Endodermal cell (in vitro differentiated cells): Measurements from ENCODE around the gene CRACDL. TPM values are rescaled to one million over a fixed set of nuclear protein-coding genes. Genes with fewer than 3 reads are reported as not detected.
A peak's percentile ranks its signal among the peaks of the same experiment; 100 is the strongest.

Source experiments
- DNase-seq: peaks from one replicate; pipeline ENCODE4 v3.0.0-alpha.2; 2017
- H3K27ac ChIP-seq: 2 replicates; pipeline ENCODE4 v1.5.1; 2013; ENCODE audit warnings: mild to moderate bottlenecking, low read depth, low read length, moderate library complexity
- H3K27me3 ChIP-seq: 2 replicates; pipeline ENCODE4 v1.6.1; 2013; ENCODE audit warnings: mild to moderate bottlenecking, low read length, moderate library complexity; ENCODE audit not compliant: insufficient read depth, control insufficient read depth, poor library complexity, severe bottlenecking
- H3K36me3 ChIP-seq: 2 replicates; pipeline ENCODE4 v1.7.0; 2013; ENCODE audit warnings: mild to moderate bottlenecking, low read length, moderate library complexity; ENCODE audit not compliant: control insufficient read depth, insufficient read depth
- H3K4me1 ChIP-seq: one replicate; pipeline ENCODE4 v1.7.0; 2013; ENCODE audit warnings: low read length; ENCODE audit not compliant: control insufficient read depth, insufficient read depth
- H3K4me3 ChIP-seq: 2 replicates; pipeline ENCODE4 v1.5.1; 2013; ENCODE audit warnings: mild to moderate bottlenecking, low read length, moderate library complexity
- H3K9ac ChIP-seq: 2 replicates; pipeline ENCODE4 v1.6.1; 2013; ENCODE audit warnings: mild to moderate bottlenecking, low read length, moderate library complexity; ENCODE audit not compliant: poor library complexity, severe bottlenecking; ENCODE audit errors: extremely low read depth
- H3K9me3 ChIP-seq: 2 replicates; pipeline ENCODE4 v1.6.1; 2013; ENCODE audit warnings: mild to moderate bottlenecking, low read length, moderate library complexity; ENCODE audit not compliant: control insufficient read depth
- H3K27ac Mint-ChIP-seq: 2 replicates; pipeline ENCODE4 v1.8.0; 2020; ENCODE audit warnings: mixed read lengths
- H3K27me3 Mint-ChIP-seq: 2 replicates; pipeline ENCODE4 v1.8.0; 2021; ENCODE audit warnings: mild to moderate bottlenecking, mixed read lengths; ENCODE audit not compliant: insufficient read depth
- H3K36me3 Mint-ChIP-seq: 2 replicates; pipeline ENCODE4 v1.8.0; 2020; ENCODE audit warnings: low read depth, mixed read lengths
- H3K4me1 Mint-ChIP-seq: 2 replicates; pipeline ENCODE4 v1.8.0; 2020; ENCODE audit warnings: mixed read lengths
- H3K4me3 Mint-ChIP-seq: 2 replicates; pipeline ENCODE4 v1.8.0; 2020; ENCODE audit warnings: mild to moderate bottlenecking, moderate library complexity, mixed read lengths
- H3K9me3 Mint-ChIP-seq: 2 replicates; pipeline ENCODE4 v1.8.0; 2020; ENCODE audit warnings: mild to moderate bottlenecking, mixed read lengths
- CTCF ChIP-seq: fragments of 200-600 bp; sonication (generic); conservative IDR thresholded peaks from 2 replicates; pipeline ENCODE4 v1.5.0; 2021; ENCODE audit warnings: antibody characterized with exemption, mild to moderate bottlenecking
- WGBS, 2 experiments: methylation state at CpG; one replicate each; pipeline versions ENCODE4 v1.1.5 to v1.1.7; 2013; ENCODE audit warnings: missing lambda C conversion rate in 2 of 2, mixed read lengths in 1 of 2; ENCODE audit not compliant: insufficient coverage in 1 of 2, insufficient read length in 1 of 2; 5-methylcytosine and 5-hydroxymethylcytosine counted together
- total RNA-seq, 2 donors: library from RNA; stranded (reverse); fragmentation: NEBNext Ultra II Directional in 1 of 2; extraction: Animal tissue kit (Norgen Biotek cat#: 25700) in 1 of 2; gene quantifications; 2 replicates in 1 of 2; 3 replicates in 1 of 2; pipeline ENCODE4 v1.2.1, GENCODE V29; 2021

CRACDL gene
- total RNA-seq, 2 donors from 2014 or later: 0.26 to 0.31 TPM

DNA sequence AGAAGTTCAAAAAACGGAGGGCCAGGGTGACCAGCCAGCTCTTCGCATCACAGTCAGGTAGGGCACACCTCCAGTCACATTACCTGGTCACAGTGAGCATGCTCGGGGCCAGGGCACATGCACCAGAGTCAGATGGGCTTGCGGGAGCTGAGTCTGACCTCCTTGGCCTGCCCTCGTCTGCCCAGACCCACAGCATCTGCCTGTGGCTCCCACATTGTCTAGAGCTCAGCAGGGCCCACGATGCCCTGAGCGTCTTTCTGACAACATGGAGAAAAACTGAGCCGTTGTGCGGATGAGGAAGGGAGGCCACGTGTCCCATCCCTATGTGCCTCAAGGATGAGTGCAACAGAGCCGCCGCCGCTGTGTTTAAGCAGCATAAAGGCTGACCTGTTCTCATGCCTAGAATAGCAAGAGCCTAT is 37.6 kb downstream of the CRACDL start:
- Mint-ChIP-seq H3K9me3 (no peaks in the 10 kb centered on the region), H3K36me3 (no peaks in the 10 kb centered on the region), H3K27me3 (no peaks in the 10 kb centered on the region), H3K4me3 (no peak overlapping the region), H3K27ac (no peak overlapping the region), H3K4me1 (no peaks in the 10 kb centered on the region)
- Histone ChIP-seq H3K9ac (no peak overlapping the region), H3K9me3 (no peaks in the 10 kb centered on the region), H3K4me3 (no peak overlapping the region), H3K27ac (no peak overlapping the region), H3K27me3 (no peaks in the 10 kb centered on the region), H3K4me1 (no peaks in the 10 kb centered on the region), H3K36me3 (no peaks in the 10 kb centered on the region)
- TF ChIP-seq CTCF: no peak
- 94% methylated on average over 11 to 13 of the region's 13 CpGs for WGBS, 2 experiments
- DNase-seq: peak; percentile 39

DNA sequence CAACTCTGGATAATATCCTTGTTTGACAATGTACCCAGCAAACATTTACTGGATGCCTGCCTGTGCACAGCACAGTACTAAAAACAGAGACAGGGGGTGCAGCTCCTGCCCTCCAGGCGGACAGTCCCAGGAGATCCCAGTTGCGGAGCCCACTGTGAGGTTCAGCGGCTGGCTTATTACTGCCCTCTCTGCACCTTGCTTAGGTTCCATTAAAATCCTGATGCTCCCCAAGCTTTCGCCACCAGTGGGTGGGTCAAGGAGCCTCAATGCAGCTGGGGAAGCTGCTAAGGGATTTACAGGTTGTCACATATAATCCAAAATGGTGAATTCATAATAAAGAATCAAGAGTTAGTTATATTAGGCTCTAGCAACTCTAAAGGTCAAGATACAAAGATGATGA is 38.3 kb downstream of the CRACDL start:
- Mint-ChIP-seq H3K9me3 (no peaks in the 10 kb centered on the region), H3K27ac (no peak overlapping the region), H3K4me3 (no peak overlapping the region), H3K4me1 (no peaks in the 10 kb centered on the region), H3K36me3 (no peaks in the 10 kb centered on the region), H3K27me3 (no peaks in the 10 kb centered on the region)
- no peak for TF ChIP-seq CTCF
- Histone ChIP-seq H3K4me1 (no peaks in the 10 kb centered on the region), H3K27me3 (no peaks in the 10 kb centered on the region), H3K36me3 (no peaks in the 10 kb centered on the region), H3K4me3 (no peak overlapping the region), H3K27ac (no peak overlapping the region), H3K9me3 (no peaks in the 10 kb centered on the region), H3K9ac (no peak overlapping the region)
- 88 to 92% methylated on average over 3 to 4 of the region's 4 CpGs for WGBS, 2 experiments
- peak; percentile 17 for DNase-seq

GRCh38 chr2:98896944-98897343 is 39.1 kb downstream of the CRACDL start:
- whole genome bisulfite sequencing, 2 experiments: 93 to 95% methylated on average over 5 to 9 of the region's 9 CpGs

More at GRCh38 chr2:98896944-98897343, 39.1 kb downstream of the CRACDL start:
- peak; percentile 17 for DNase-seq
- no peaks in the 10 kb centered on the region for H3K27me3 ChIP-seq
- no peaks in the 10 kb centered on the region for H3K36me3 ChIP-seq
- H3K9me3 ChIP-seq: no peaks in the 10 kb centered on the region
- Mint-ChIP-seq H3K4me3 (no peak overlapping the region), H3K4me1 (no peaks in the 10 kb centered on the region), H3K27ac (no peak overlapping the region), H3K36me3 (no peaks in the 10 kb centered on the region), H3K9me3 (no peaks in the 10 kb centered on the region), H3K27me3 (no peaks in the 10 kb centered on the region)
- no peak for TF ChIP-seq CTCF
- H3K27ac ChIP-seq: no peak overlapping the region
- H3K9ac ChIP-seq: no peak overlapping the region
- no peaks in the 10 kb centered on the region for H3K4me1 ChIP-seq
- no peak overlapping the region for H3K4me3 ChIP-seq
